ENCODE results near the gene AKAP6. TPM values are rescaled to one million over a fixed set of nuclear protein-coding genes. Genes with fewer than 3 reads are reported as not detected.

AKAP6 gene
- total and polyA plus RNA-seq, 4 donors: 0.42 to 3.2 (median 1.7) TPM

DNA sequence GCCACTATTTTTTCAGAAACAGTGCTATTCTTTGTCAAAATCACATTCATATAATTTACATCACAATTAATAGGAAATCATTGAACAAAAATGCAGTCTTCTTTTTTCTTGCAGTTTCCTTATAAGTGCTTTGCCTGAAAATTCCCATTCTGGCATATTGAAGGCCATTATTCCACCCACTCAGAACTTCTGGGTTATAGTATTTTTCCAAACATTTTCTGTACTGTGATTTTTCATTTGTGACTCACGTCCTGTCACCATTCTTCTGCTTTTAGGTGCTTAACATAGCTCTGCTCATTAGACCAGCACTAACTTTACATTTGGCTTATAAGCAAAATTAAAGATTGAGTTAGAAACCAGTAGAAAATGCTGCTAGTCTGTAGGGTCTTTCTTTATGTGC lies 368.6 kb downstream of the AKAP6 start:
- Histone ChIP-seq H3K9me3 (ENCODE audit: control insufficient read depth in 4 of 4, low read length in 3 of 4) (no peaks in the 10 kb centered on the region), H3K4me1 (ENCODE audit: control insufficient read depth in 4 of 4, insufficient read depth in 4 of 4, low read length in 3 of 4) (peaks cover 0 to 2% (median 0%) of the 10 kb centered on the region in 4 donors), H3K9ac (ENCODE audit: low read depth in 1 of 2, low read length in 2 of 2) (no peak overlapping the region), H3K27ac (ENCODE audit: low read depth in 1 of 2, low read length in 2 of 2) (no peak overlapping the region), H3K4me3 (ENCODE audit: low read depth in 1 of 3, low read length in 3 of 3) (no peak overlapping the region), H3K27me3 (ENCODE audit: control insufficient read depth in 4 of 4, insufficient read depth in 4 of 4, low read length in 3 of 4) (no peaks in the 10 kb centered on the region), H3K36me3 (ENCODE audit: control insufficient read depth in 4 of 4, insufficient read depth in 3 of 4, low read depth in 1 of 4, low read length in 3 of 4) (no peaks in the 10 kb centered on the region)
- TF ChIP-seq, protein P1, sequence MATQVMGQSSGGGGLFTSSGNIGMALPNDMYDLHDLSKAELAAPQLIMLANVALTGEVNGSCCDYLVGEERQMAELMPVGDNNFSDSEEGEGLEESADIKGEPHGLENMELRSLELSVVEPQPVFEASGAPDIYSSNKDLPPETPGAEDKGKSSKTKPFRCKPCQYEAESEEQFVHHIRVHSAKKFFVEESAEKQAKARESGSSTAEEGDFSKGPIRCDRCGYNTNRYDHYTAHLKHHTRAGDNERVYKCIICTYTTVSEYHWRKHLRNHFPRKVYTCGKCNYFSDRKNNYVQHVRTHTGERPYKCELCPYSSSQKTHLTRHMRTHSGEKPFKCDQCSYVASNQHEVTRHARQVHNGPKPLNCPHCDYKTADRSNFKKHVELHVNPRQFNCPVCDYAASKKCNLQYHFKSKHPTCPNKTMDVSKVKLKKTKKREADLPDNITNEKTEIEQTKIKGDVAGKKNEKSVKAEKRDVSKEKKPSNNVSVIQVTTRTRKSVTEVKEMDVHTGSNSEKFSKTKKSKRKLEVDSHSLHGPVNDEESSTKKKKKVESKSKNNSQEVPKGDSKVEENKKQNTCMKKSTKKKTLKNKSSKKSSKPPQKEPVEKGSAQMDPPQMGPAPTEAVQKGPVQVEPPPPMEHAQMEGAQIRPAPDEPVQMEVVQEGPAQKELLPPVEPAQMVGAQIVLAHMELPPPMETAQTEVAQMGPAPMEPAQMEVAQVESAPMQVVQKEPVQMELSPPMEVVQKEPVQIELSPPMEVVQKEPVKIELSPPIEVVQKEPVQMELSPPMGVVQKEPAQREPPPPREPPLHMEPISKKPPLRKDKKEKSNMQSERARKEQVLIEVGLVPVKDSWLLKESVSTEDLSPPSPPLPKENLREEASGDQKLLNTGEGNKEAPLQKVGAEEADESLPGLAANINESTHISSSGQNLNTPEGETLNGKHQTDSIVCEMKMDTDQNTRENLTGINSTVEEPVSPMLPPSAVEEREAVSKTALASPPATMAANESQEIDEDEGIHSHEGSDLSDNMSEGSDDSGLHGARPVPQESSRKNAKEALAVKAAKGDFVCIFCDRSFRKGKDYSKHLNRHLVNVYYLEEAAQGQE (IDR thresholded peaks at IDR 0.05): no peak
- no peak for TF ChIP-seq YY1 (IDR thresholded peaks at IDR 0.05)
- no peak for TF ChIP-seq TAF1 (conservative IDR thresholded peaks at IDR 0.05)
- TF ChIP-seq EGR1 (IDR thresholded peaks at IDR 0.05; ENCODE audit: low read depth in 2 of 2): no peak
- TF ChIP-seq FOXA1 (IDR thresholded peaks at IDR 0.05): no peak
- TF ChIP-seq HNF4G (IDR thresholded peaks at IDR 0.05): no peak
- TF ChIP-seq, protein P2, sequence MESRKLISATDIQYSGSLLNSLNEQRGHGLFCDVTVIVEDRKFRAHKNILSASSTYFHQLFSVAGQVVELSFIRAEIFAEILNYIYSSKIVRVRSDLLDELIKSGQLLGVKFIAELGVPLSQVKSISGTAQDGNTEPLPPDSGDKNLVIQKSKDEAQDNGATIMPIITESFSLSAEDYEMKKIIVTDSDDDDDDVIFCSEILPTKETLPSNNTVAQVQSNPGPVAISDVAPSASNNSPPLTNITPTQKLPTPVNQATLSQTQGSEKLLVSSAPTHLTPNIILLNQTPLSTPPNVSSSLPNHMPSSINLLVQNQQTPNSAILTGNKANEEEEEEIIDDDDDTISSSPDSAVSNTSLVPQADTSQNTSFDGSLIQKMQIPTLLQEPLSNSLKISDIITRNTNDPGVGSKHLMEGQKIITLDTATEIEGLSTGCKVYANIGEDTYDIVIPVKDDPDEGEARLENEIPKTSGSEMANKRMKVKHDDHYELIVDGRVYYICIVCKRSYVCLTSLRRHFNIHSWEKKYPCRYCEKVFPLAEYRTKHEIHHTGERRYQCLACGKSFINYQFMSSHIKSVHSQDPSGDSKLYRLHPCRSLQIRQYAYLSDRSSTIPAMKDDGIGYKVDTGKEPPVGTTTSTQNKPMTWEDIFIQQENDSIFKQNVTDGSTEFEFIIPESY (IDR thresholded peaks at IDR 0.05): no peak
- TF ChIP-seq NR2F2 (IDR thresholded peaks at IDR 0.05): no peak
- TF ChIP-seq SP1 (IDR thresholded peaks at IDR 0.05): no peak
- no peak for TF ChIP-seq HNF4A (conservative IDR thresholded peaks at IDR 0.05)
- DNase-seq (ENCODE audit: low spot score): no peak
- WGBS: 91% methylated on average over 1 of the region's 1 CpG

DNA sequence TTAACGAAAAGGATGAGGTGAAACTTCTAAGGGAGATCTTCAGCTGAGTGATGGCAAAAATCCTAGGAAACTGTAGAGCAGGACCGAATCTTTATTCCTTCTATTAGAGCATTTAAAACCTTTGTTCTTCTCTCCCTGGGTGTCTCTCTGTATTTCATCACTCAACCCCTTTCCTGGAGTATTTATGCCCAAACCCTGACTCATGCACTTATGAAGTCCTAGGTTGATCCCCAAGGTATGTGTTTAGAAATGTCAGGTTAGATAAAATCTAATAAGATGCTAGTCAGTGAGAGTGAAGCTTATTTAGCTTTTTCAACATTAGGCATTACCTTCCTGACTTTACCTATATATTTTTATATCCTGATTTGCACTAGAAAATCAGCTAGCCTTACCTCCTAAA lies 369.7 kb downstream of the AKAP6 start:
- no peaks in the 10 kb centered on the region for H3K9me3 ChIP-seq (ENCODE audit: control insufficient read depth in 4 of 4, low read length in 3 of 4)
- no peaks in the 10 kb centered on the region for H3K36me3 ChIP-seq (ENCODE audit: control insufficient read depth in 4 of 4, insufficient read depth in 3 of 4, low read depth in 1 of 4, low read length in 3 of 4)
- H3K27ac ChIP-seq (ENCODE audit: low read depth in 1 of 2, low read length in 2 of 2): no peak overlapping the region
- no peak overlapping the region for H3K9ac ChIP-seq (ENCODE audit: low read depth in 1 of 2, low read length in 2 of 2)
- H3K4me3 ChIP-seq (ENCODE audit: low read depth in 1 of 3, low read length in 3 of 3): no peak overlapping the region
- 94% methylated on average over 2 of the region's 2 CpGs for WGBS
- DNase-seq (ENCODE audit: low spot score): no peak
- TF ChIP-seq, protein P1 (IDR thresholded peaks at IDR 0.05): no peak
- TF ChIP-seq, protein P3, sequence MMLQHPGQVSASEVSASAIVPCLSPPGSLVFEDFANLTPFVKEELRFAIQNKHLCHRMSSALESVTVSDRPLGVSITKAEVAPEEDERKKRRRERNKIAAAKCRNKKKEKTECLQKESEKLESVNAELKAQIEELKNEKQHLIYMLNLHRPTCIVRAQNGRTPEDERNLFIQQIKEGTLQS (IDR thresholded peaks at IDR 0.05): no peak
- no peak for TF ChIP-seq YY1 (IDR thresholded peaks at IDR 0.05)
- no peak for TF ChIP-seq RAD21 (IDR thresholded peaks at IDR 0.05)
- TF ChIP-seq GABPA (IDR thresholded peaks at IDR 0.05 in 1 of 2, conservative IDR thresholded peaks at IDR 0.05 in 1 of 2): no peak
- no peak for TF ChIP-seq EGR1 (IDR thresholded peaks at IDR 0.05; ENCODE audit: low read depth in 2 of 2)
- TF ChIP-seq NR2F2 (IDR thresholded peaks at IDR 0.05): no peak
- no peak for TF ChIP-seq FOXA1 (IDR thresholded peaks at IDR 0.05)
- H3K27me3 ChIP-seq (ENCODE audit: control insufficient read depth in 4 of 4, insufficient read depth in 4 of 4, low read length in 3 of 4): no peaks in the 10 kb centered on the region
- peaks cover 0 to 2% (median 0%) of the 10 kb centered on the region in 4 donors for H3K4me1 ChIP-seq (ENCODE audit: control insufficient read depth in 4 of 4, insufficient read depth in 4 of 4, low read length in 3 of 4)
